SK-MEL-5 (cell line): ENCODE measurements around the gene SEMA5B. TPM values are rescaled to one million over a fixed set of nuclear protein-coding genes. Genes with fewer than 3 reads are reported as not detected.
A peak's percentile ranks its signal among the peaks of the same experiment; 100 is the strongest.

ENCODE experiments used
- DNase-seq: peaks from one replicate; pipeline ENCODE4 v3.0.0-alpha.2; 2016; ENCODE audit warnings: low read depth, low spot score
- in situ Hi-C: cut with HindIII; loops from 2 replicates; pipeline ENCODE4 v1.10.0; 2016; ENCODE audit warnings: low sequenced_read_pairs, high pct_unique_total_duplicates, low pct_unique_long_range_greater_than_20kb
- polyA plus RNA-seq, 2 experiments: library from polyadenylated mRNA; depleted of rRNA; stranded (reverse); fragments of >200 nt; gene quantifications; 2 replicates each; pipeline ENCODE4 v1.2.3, GENCODE V29; 2015
- total RNA-seq: library from RNA; depleted of rRNA; stranded (reverse); fragments of >200 nt; shearing (Covaris generic); gene quantifications from 2 replicates; pipeline ENCODE4 v1.2.3, GENCODE V29; 2014; rRNA removed

SEMA5B gene
- not detected in 2 replicates for total RNA-seq
- polyA plus RNA-seq (2015; cell fraction: cytosol; rRNA removed), result not detected in 2 replicates
- polyA plus RNA-seq (2015; cell fraction: nucleus; rRNA removed), result not detected in 2 replicates

- DNase-seq, result no peak
- in situ Hi-C loops, result no loop called here
Measured at GRCh38 chr3:123027292-123028232, at the start of gene SEMA5B. TSS of gene SEMA5B (minus strand) at chr3:123027763. CDS start at chr3:122961263, 66,500 bp downstream.

DNA sequence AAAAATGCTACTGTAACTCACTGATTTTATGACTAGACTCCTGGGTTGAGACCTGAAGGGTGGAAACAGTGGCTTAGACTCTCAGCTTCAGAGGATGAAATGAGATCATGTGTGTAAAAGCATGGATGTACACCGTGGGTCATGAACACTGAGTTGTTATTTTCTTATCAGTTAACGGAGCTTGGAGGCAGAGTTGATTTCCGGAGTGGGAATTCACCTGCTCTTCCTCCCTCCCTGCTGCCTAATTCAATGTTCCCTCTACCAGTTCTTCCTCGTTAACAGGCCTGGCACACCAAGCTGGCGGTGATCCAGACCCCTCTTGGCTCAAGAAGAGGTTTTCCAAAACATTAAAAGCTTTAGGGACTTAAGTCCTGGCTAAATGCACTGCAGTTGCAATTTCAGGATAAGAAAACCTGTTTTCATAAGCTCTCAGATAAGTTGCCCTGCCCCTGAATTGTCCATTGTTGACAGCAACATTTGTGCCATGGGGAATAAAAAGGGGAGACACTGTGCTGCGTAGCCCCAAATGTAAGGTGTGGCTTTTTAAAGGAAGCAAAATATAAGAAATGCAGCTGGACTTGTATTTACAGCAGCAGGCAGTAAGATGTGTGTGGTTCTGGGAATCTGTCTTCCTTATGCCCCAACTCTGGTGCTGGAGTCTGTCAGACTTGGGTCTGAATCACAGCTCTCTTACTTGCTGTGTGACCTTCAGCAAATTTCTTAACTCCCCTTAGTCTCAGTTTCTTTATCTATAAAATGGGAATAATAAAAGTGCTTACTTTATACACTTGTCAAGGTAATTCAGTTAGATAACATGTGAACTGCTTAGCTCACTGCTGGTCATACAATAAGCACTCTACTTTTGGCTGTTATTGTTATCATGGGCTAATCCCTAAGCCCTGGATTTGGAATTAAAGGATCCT, 49.2 kb upstream of the SEMA5B start:
- no peak for DNase-seq
- in situ Hi-C loops, result no loop called here

GRCh38 chr3:123076112-123076495, 48.5 kb upstream of the SEMA5B start:
- in situ Hi-C loops, result no loop called here
- no peak for DNase-seq

GRCh38 chr3:123075359-123075758, 47.8 kb upstream of the SEMA5B start:
- in situ Hi-C loops, result no loop called here
- DNase-seq, result peak; percentile 47

DNA sequence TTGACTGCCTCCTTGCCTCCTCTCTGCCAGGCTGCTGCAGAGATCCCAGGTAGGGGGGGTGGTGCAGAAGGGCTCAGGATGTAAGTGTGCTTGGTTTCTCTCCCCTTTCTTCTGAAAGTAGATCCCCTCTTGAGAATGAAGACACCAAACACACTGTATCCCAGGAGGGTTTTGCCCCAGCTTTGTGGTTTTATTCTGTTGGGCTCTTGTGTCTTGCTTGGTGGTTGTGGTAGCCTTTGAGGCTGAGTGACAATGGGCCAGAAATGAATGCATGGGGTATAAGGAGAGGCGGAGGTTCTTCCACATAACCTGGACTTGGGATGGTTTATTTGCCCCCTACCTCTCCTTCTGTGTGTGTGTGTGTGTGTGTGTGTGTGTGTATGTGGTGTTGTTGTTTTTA, 45.0 kb upstream of the SEMA5B start:
- no peak for DNase-seq
- in situ Hi-C loops, result no loop called here

- in situ Hi-C loops, result no loop called here
- no peak for DNase-seq
Measured at GRCh38 chr3:123072152-123072551, 44.6 kb upstream of the SEMA5B start.

DNA sequence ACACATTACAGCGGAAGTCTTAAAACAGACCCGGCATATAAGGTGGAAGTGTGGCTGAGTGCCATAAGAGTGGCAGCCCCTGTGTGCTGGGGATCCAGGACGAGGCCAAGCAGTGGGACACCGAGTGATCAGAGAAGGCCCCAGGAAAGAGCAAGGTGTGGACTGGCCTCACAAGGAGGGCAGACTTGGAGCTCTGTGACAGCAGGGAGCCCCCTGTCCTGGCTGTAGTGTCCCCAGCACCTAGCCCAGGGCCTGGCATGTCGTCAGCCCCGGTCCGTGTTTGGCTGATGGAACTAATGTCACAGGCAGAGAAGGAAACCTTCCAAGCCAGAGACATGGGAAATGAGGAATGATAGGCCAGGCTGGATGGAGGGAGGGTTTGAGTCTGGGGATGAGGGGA, 44.0 kb upstream of the SEMA5B start:
- no peak for DNase-seq
- in situ Hi-C loops, result no loop called here

DNA sequence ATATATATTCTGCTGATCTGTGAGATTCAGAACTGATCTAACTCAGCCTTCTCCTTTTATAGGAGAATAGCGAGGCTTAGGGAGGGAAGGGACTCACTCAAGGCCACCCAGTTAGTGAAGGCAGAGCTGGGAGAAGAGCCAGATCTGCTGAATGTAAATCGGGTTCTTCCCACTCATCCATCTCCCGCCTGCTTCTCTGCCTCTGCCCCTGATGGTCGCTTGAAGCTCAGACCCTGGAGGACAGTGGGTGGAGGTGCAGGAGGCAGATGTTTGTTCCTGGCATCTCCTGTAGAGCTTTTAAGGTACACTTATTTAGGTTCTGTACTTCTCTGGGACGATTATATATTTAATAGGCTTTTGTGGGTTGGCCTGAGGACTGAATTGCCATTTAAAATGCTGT, 43.6 kb upstream of the SEMA5B start:
- in situ Hi-C loops, result no loop called here
- peak; percentile 42 for DNase-seq

DNA sequence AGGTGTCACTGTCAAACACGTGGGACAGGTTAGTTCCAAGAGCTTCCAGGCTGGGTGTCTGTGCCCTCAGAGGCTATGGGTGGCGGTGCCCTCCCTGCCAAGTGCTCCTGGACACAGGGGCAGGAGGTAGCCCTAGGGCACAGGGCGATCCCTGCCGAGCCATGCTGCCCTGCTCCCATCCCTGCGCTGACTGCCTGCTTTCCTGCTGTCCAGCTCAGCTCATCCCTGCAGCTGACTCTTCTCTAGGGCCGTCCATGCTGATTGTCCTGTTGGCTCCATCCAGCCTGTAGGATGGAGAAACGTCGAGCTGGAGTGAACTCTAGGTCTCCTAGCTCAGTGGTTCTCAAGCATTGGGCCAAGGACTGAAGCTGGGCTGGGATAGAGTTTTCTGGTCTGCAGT, 42.9 kb upstream of the SEMA5B start:
- in situ Hi-C loops, result no loop called here
- no peak for DNase-seq

GRCh38 chr3:123068601-123069381, 41.2 kb upstream of the SEMA5B start:
- in situ Hi-C loops, result no loop called here

DNA sequence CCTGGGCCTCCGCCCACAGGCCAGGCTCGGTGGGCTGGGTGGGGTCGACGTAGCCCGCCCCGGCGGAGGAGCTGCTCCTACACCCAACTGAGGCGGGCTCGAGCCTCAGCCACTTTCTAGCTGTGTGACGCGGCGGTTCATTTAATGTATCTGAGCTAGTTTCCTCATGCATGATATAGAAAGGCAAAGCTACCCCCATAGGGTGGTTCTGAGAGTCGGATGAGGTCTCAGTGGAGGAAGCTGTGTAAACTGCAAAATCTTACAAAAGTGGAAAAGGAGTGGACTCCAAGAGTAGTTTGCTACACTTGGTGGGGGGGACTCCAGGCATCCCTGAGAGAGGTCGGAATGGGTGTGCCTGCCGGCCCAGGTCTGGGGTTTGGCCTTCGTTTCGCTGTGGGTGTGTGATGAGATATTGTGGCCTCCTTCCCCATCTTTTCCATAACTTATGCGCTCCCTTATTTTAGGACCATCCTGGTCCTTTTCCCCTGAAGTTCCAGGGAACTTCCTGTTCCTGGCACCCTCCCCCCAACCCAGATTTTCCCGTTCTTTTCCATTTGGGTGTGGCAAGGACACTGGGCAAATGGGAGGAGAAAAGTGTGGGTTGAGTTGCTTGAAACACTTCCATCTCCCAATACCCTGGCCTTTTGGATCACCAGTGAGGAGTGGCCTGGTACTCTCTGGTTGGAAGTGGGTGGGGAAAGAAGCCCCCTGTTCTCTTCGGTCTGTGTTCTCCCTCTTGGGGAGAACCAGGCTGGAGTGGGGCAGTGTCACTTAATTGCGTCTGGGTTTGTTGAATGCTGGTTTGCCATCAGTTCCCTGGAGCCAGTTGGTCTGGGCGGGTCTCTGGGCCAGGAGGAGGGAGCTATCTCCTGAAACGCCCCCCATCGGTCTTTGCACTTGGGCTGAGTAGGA, 40.4 kb upstream of the SEMA5B start:
- peak; percentile 46 for DNase-seq
- in situ Hi-C loops, result no loop called here

More at GRCh38 chr3:123068601-123069381, 41.2 kb upstream of the SEMA5B start:
- DNase-seq, result no peak

DNA sequence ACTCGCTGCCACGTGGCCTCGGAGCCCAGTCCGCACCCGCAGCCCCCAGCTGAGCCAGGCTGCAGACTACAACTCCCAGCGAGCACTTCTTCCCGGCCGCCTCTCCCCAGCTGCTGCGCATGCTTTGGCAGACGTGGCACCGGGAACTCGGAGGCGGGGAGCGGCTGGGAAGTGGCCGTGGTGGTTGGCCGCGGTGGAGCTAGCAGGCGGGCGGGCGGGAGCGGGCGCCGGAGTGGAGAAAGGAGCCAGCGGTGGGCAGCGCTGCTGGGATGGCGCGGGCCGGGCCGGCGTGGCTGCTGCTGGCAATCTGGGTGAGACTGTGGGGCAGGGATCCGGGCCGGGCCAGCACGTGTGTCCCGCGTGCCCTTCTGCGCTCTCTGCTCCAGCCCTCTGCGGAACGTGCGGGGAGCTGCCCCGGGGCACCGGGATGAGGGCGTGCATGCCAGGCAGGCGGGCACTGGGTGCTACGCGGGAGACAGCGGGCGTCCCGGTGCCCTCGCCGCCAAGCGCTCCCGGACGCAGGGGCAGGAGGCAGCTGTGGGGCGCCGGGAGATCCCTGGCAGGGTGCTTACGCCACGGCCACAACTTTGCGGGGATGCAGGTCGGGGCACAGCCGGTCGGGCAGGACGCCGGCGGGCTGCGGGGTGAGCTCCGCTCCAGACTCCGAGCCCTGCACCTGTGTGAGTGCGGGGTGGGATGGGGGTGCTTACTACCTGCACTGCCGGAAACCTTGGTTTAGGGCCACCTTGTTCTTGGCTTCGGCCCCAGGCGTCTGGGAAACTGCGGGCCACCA, 39.5 kb upstream of the SEMA5B start, which contains the start of gene PDIA5:
TSS of gene PDIA5 (plus strand) at position 130 of the 793 bp plus-strand sequence. CDS start at position 270, 140 bp downstream.
- DNase-seq, result peak; percentile 94
- in situ Hi-C loops, result no loop called here

DNA sequence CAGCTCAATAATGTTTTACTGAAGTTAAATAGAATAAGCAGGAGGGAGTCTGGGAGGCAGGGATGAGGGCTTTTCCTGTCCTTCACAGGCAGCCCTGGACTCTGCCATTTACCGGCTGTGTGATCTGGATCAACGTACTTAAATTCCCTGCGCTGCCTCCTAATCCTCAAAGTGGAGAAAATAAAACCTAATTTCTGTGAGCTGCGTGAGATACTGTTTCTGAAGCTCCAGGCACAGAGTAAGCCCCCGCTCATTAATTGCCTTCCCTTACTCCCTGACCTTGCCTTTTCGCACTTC, 39.0 kb upstream of the SEMA5B start:
- in situ Hi-C loops, result no loop called here
- DNase-seq, result no peak

- in situ Hi-C loops, result no loop called here
- DNase-seq, result no peak
Measured at GRCh38 chr3:123064914-123065313, 37.4 kb upstream of the SEMA5B start.

DNA sequence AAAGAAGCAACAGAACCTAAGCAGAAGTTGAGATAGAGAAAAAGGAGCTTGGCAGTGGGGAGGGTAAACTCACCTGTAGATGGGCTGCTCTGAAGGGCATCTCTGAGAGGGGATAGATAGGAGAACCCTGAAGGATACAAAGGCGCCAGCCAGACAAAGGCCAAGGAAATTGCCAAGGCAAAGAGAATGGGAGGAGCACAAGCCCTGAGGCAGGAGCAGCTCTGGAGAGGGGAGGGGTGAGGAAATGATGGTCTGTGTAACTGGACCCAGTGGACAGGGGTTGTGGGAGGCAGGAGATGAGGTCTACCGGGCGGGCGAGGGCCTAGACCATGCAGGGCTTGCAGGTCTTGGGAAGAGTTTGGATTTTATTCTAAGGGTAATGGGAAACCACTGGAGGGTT, 36.9 kb upstream of the SEMA5B start:
- in situ Hi-C loops, result no loop called here
- DNase-seq, result no peak

DNA sequence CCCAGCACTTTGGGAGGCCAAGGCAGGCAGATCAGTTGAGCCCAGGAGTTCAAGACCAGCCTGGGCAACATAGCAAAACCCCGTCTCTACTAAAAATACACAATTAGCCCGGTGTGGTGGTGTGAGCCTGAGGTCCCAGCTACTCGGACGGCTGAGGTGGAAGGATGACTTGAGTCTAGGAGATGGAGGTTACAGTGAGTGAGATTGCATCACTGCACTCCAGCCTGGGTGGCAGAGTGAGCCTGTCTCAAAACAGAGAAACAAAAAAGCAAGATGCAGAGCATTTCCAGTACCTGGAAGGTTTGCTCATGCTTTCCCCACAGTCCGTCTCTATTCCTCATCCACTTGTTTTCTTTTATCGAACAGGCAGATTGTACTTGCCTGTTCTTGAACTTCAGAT, 35.5 kb upstream of the SEMA5B start:
- in situ Hi-C loops, result no loop called here
- DNase-seq, result no peak
